ENCODE measurements around the gene KRTAP13-4. TPM values are rescaled to one million over a fixed set of nuclear protein-coding genes. Genes with fewer than 3 reads are reported as not detected.

Gene KRTAP13-4
- total RNA-seq (not detected), polyA plus RNA-seq (not detected)
- long read RNA-seq, donor 1, result 0 reads
- long read RNA-seq, donor 2, result 0 reads
- long read RNA-seq, donor 3, result 0 reads

- intact Hi-C loops (cut with DNase I), result loop anchor here in 2 of 10 donors (10.0 kb wide), 2 partner anchors 85 to 385 kb away; partner anchors contain the start of gene KRTAP23-1 (in 1 of the 2)
- Histone ChIP-seq H3K36me3 (no peaks in the 10 kb centered on the region), H3K4me1 (no peaks in the 10 kb centered on the region), H3K27me3 (no peaks in the 10 kb centered on the region), H3K27ac (no peak within 1 kb of the TSS), H3K9me3 (no peaks in the 10 kb centered on the region), H3K4me3 (no peak within 1 kb of the TSS)
- no peak for TF ChIP-seq CTCF (IDR thresholded peaks at IDR 0.05)
- ATAC-seq, result no peak
- WGBS, 2 donors, result 78% methylated on average over 9 of the region's 9 CpGs
- no peak for DNase-seq
These were observed at the start of gene KRTAP13-4 for GRCh38 chr21:30430170-30430655. Gene KRTAP13-4 (plus strand): TSS chr21:30430220. CDS start chr21:30430276, 56 bp downstream.

- DNase-seq (no peak), ATAC-seq (no peak)
- H3K4me3 ChIP-seq, result no peak overlapping the region
- intact Hi-C loops (cut with DNase I), result no loop called here
- no peaks in the 10 kb centered on the region for H3K27me3 ChIP-seq
- no peaks in the 10 kb centered on the region for H3K4me1 ChIP-seq
- WGBS, 2 donors, result 26 to 47% methylated on average over 1 of the region's 1 CpG
- H3K36me3 ChIP-seq, result no peaks in the 10 kb centered on the region
- H3K9me3 ChIP-seq, result no peaks in the 10 kb centered on the region
- no peak overlapping the region for H3K27ac ChIP-seq
- no peak for TF ChIP-seq CTCF (IDR thresholded peaks at IDR 0.05)
These were observed 47.8 kb upstream of the KRTAP13-4 start for GRCh38 chr21:30382201-30382600.

GRCh38 chr21:30391492-30392025 is 38.5 kb upstream of the KRTAP13-4 start:
- Histone ChIP-seq H3K4me1 (peaks cover 0 to 7% (median 0%) of the 10 kb centered on the region in 9 donors), H3K27me3 (no peaks in the 10 kb centered on the region), H3K9me3 (peaks cover 0 to 27% (median 0%) of the 10 kb centered on the region in 11 donors), H3K4me3 (no peak overlapping the region), H3K27ac (peak overlapping the region in 1 of 10 donors; percentile 13), H3K36me3 (no peaks in the 10 kb centered on the region)
- 22 to 31% methylated on average over 2 of the region's 2 CpGs for WGBS, 2 donors
- TF ChIP-seq CTCF (IDR thresholded peaks at IDR 0.05), result no peak
- ATAC-seq, result peak in 4 of 8 donors; percentile 17 to 67 (median 59)
- intact Hi-C loops (cut with DNase I), result no loop called here
- no peak for DNase-seq

- intact Hi-C loops (cut with DNase I), result no loop called here
- no peak within 1 kb of the TSS for H3K27ac ChIP-seq
- no peak for TF ChIP-seq CTCF (IDR thresholded peaks at IDR 0.05)
- ATAC-seq (no peak), DNase-seq (no peak)
- no peaks in the 10 kb centered on the region for H3K36me3 ChIP-seq
- H3K27me3 ChIP-seq, result no peaks in the 10 kb centered on the region
- H3K9me3 ChIP-seq, result peaks cover 0 to 13% (median 0%) of the 10 kb centered on the region in 11 donors
- H3K4me1 ChIP-seq, result peaks cover 0 to 7% (median 0%) of the 10 kb centered on the region in 9 donors
- 78 to 86% methylated on average over 4 of the region's 4 CpGs for WGBS, 2 donors
- H3K4me3 ChIP-seq, result no peak within 1 kb of the TSS
These were observed 34.3 kb upstream of the KRTAP13-4 start, which contains the start of gene KRTAP13-1 for GRCh38 chr21:30395731-30396130. Gene KRTAP13-1 (plus strand): TSS chr21:30396031. CDS start chr21:30396087, 56 bp downstream.

Measured in heart right ventricle (tissue), 16 donors.